Stimulated activated CD8-positive, alpha-beta memory T cell treated with anti-CD3 and anti-CD28 coated beads, Interleukin-12 subunit alpha, Interleukin-12 subunit beta, amount 100 ng/mL, for 24 hours (primary cell): ENCODE measurements around the gene LRFN2.

Experiments used
- DNase-seq: peaks from one replicate; pipeline ENCODE4 v3.0.0-alpha.2; 2020; ENCODE audit errors: extremely low read depth

LRFN2 gene

GRCh38 chr6:40378725-40379074 lies 208.5 kb downstream of the LRFN2 start:
- no peak for DNase-seq

- DNase-seq, result no peak
Measured at GRCh38 chr6:40378071-40378724, 209.0 kb downstream of the LRFN2 start.

GRCh38 chr6:40377173-40377806 lies 209.9 kb downstream of the LRFN2 start:
- DNase-seq, result no peak

- no peak for DNase-seq
Measured at GRCh38 chr6:40376113-40376650, 211.0 kb downstream of the LRFN2 start.

- DNase-seq, result no peak
Measured at GRCh38 chr6:40373267-40373666, 213.9 kb downstream of the LRFN2 start.

- DNase-seq, result no peak
Measured at GRCh38 chr6:40371621-40372020, 215.5 kb downstream of the LRFN2 start.

GRCh38 chr6:40371095-40371494 lies 216.1 kb downstream of the LRFN2 start:
- no peak for DNase-seq

- no peak for DNase-seq
Measured at GRCh38 chr6:40369891-40370290, 217.3 kb downstream of the LRFN2 start.

GRCh38 chr6:40369042-40369441 lies 218.1 kb downstream of the LRFN2 start:
- DNase-seq, result no peak

- no peak for DNase-seq
Measured at GRCh38 chr6:40362859-40363258, 224.3 kb downstream of the LRFN2 start.

GRCh38 chr6:40359808-40360207 lies 227.4 kb downstream of the LRFN2 start:
- DNase-seq, result no peak

- DNase-seq, result no peak
Measured at GRCh38 chr6:40358473-40359460, 228.4 kb downstream of the LRFN2 start.

- DNase-seq, result no peak
Measured at GRCh38 chr6:40356242-40356910, 230.8 kb downstream of the LRFN2 start.

GRCh38 chr6:40355532-40355931 lies 231.6 kb downstream of the LRFN2 start:
- no peak for DNase-seq

GRCh38 chr6:40355066-40355465 lies 232.1 kb downstream of the LRFN2 start:
- DNase-seq, result no peak

GRCh38 chr6:40353967-40354452 lies 233.2 kb downstream of the LRFN2 start:
- DNase-seq, result no peak

- DNase-seq, result no peak
Measured at GRCh38 chr6:40353197-40353966, 233.8 kb downstream of the LRFN2 start.

- no peak for DNase-seq
Measured at GRCh38 chr6:40352527-40353170, 234.5 kb downstream of the LRFN2 start.

- no peak for DNase-seq
Measured at GRCh38 chr6:40352006-40352405, 235.2 kb downstream of the LRFN2 start.

- no peak for DNase-seq
Measured at GRCh38 chr6:40350747-40351217, 236.4 kb downstream of the LRFN2 start.
